Tibial nerve (tissue), 4 donors: ENCODE measurements around the gene PRKRIP1. TPM values are rescaled to one million over a fixed set of nuclear protein-coding genes. Genes with fewer than 3 reads are reported as not detected.

Experiments
- DNase-seq, 2 donors: peaks; one replicate each; pipeline ENCODE4 v3.0.0-alpha.2; 2019; ENCODE audit warnings: low spot score in 2 of 2
- H3K27ac ChIP-seq, 4 donors: fragments of 200-600 bp; sonication (generic) in 3 of 4; one replicate each; pipeline ENCODE4 v1.5.1; 2017 to 2019; ENCODE audit warnings: mild to moderate bottlenecking in 1 of 4
- H3K27me3 ChIP-seq, 2 donors: fragments of 200-600 bp; sonication (generic) in 1 of 2; one replicate each; pipeline versions ENCODE4 v1.5.1 to v1.6.0; 2017 to 2019
- H3K36me3 ChIP-seq, 3 donors: fragments of 200-600 bp; sonication (generic); one replicate each; pipeline ENCODE4 v1.5.1; 2018 to 2019
- H3K4me1 ChIP-seq, 4 donors: fragments of 200-600 bp; sonication (generic) in 3 of 4; one replicate each; pipeline ENCODE4 v1.5.1; 2017 to 2019
- H3K4me3 ChIP-seq, 4 donors: fragments of 200-600 bp; sonication (generic) in 3 of 4; one replicate each; pipeline ENCODE4 v1.5.1; 2017 to 2019; ENCODE audit warnings: mild to moderate bottlenecking in 1 of 4, moderate library complexity in 1 of 4
- H3K9me3 ChIP-seq, 4 donors: fragments of 200-600 bp; sonication (generic) in 3 of 4; one replicate each; pipeline ENCODE4 v1.5.1; 2017 to 2019
- CTCF ChIP-seq, 5 experiments: fragments of 200-600 bp in 3 of 5; fragments of 450-650 bp in 2 of 5; sonication (generic) in 3 of 5; IDR thresholded peaks; one replicate each; pipeline ENCODE4 v1.5.1; 2016 to 2019; ENCODE audit warnings: antibody characterized with exemption in 5 of 5, mild to moderate bottlenecking in 3 of 5, moderate library complexity in 2 of 5
- EP300 ChIP-seq, 2 donors: sonication (generic); formaldehyde crosslinking; IDR thresholded peaks; one replicate each; pipeline ENCODE4 v1.6.1; 2017; ENCODE audit warnings: antibody characterized with exemption in 2 of 2, mild to moderate bottlenecking in 1 of 2
- POLR2A ChIP-seq, 2 donors: fragments of 450-650 bp; IDR thresholded peaks; one replicate each; pipeline ENCODE4 v1.6.1; 2017; ENCODE audit warnings: antibody characterized with exemption in 2 of 2, mild to moderate bottlenecking in 2 of 2, moderate library complexity in 2 of 2
- WGBS, 2 donors: methylation state at CpG; one replicate each; pipeline ENCODE4 v1.1.5; 2018; 5-methylcytosine and 5-hydroxymethylcytosine counted together
- total RNA-seq, 4 donors: library from RNA; depleted of rRNA; stranded (reverse); fragments of >200 nt; gene quantifications; one replicate each; pipeline ENCODE4 v1.1.0, GENCODE V29; 2016

Gene PRKRIP1
- total RNA-seq, 4 donors from 2014 or later, result 34.7 to 62.1 (median 48.5) TPM

- no peak for TF ChIP-seq CTCF (IDR thresholded peaks at IDR 0.05)
- TF ChIP-seq EP300 (IDR thresholded peaks at IDR 0.05), result no peak
- TF ChIP-seq POLR2A (IDR thresholded peaks at IDR 0.05), result no peak
- WGBS, 2 donors, result 92 to 94% methylated on average over 20 to 22 of the region's 40 CpGs
- H3K4me3 ChIP-seq, result no peak overlapping the region
- peaks cover 0 to 75% (median 3%) of the 10 kb centered on the region in 3 donors for H3K36me3 ChIP-seq
- peaks cover 0 to 7% (median 0%) of the 10 kb centered on the region in 4 donors for H3K4me1 ChIP-seq
- H3K9me3 ChIP-seq, result no peaks in the 10 kb centered on the region
- no peaks in the 10 kb centered on the region for H3K27me3 ChIP-seq
- DNase-seq, result no peak
- H3K27ac ChIP-seq, result no peak overlapping the region
Observed at GRCh38 chr7:102457352-102457924, 61.3 kb downstream of the PRKRIP1 start.

- Histone ChIP-seq H3K9me3 (no peaks in the 10 kb centered on the region), H3K27ac (no peak overlapping the region), H3K4me1 (peaks cover 0 to 25% (median 10%) of the 10 kb centered on the region in 4 donors), H3K4me3 (no peak overlapping the region), H3K36me3 (peaks cover 0 to 62% (median 3%) of the 10 kb centered on the region in 3 donors), H3K27me3 (no peaks in the 10 kb centered on the region)
- WGBS, 2 donors, result 89 to 94% methylated on average over 21 to 24 of the region's 24 CpGs
- TF ChIP-seq CTCF (IDR thresholded peaks at IDR 0.05), result no peak
- no peak for TF ChIP-seq POLR2A (IDR thresholded peaks at IDR 0.05)
- TF ChIP-seq EP300 (IDR thresholded peaks at IDR 0.05), result no peak
- DNase-seq, result no peak
Observed at GRCh38 chr7:102459221-102459844, 63.2 kb downstream of the PRKRIP1 start.

GRCh38 chr7:102460467-102460866 is 64.3 kb downstream of the PRKRIP1 start:
- WGBS, 2 donors, result 83% methylated on average over 8 of the region's 8 CpGs
- H3K27ac ChIP-seq, result no peak overlapping the region
- no peak overlapping the region for H3K4me3 ChIP-seq
- H3K4me1 ChIP-seq, result peaks cover 0 to 26% (median 10%) of the 10 kb centered on the region in 4 donors
- H3K27me3 ChIP-seq, result no peaks in the 10 kb centered on the region
- TF ChIP-seq POLR2A (IDR thresholded peaks at IDR 0.05), result no peak
- TF ChIP-seq CTCF (IDR thresholded peaks at IDR 0.05), result no peak
- TF ChIP-seq EP300 (IDR thresholded peaks at IDR 0.05), result no peak
- no peak for DNase-seq
- peaks cover 0 to 51% (median 3%) of the 10 kb centered on the region in 3 donors for H3K36me3 ChIP-seq
- H3K9me3 ChIP-seq, result no peaks in the 10 kb centered on the region

- DNase-seq, result no peak
- H3K4me3 ChIP-seq, result peak overlapping the region; percentile 52 to 92 (median 71)
- 12 to 15% methylated on average over 24 of the region's 24 CpGs for WGBS, 2 donors
- no peak for TF ChIP-seq POLR2A (IDR thresholded peaks at IDR 0.05)
- no peak for TF ChIP-seq CTCF (IDR thresholded peaks at IDR 0.05)
- TF ChIP-seq EP300 (IDR thresholded peaks at IDR 0.05), result no peak
- no peaks in the 10 kb centered on the region for H3K9me3 ChIP-seq
- peak overlapping the region in 3 of 4 donors; percentile 57 to 82 (median 74) for H3K27ac ChIP-seq
- H3K27me3 ChIP-seq, result no peaks in the 10 kb centered on the region
- H3K4me1 ChIP-seq, result peaks cover 0 to 41% (median 17%) of the 10 kb centered on the region in 4 donors
- peaks cover 0 to 34% (median 0%) of the 10 kb centered on the region in 3 donors for H3K36me3 ChIP-seq
Observed at GRCh38 chr7:102463841-102464576, 67.8 kb downstream of the PRKRIP1 start.
